Endothelial cell of umbilical vein (primary cell): Measurements from ENCODE around the gene MED12L. TPM values are rescaled to one million over a fixed set of nuclear protein-coding genes. Genes with fewer than 3 reads are reported as not detected.

ENCODE experiments used
- BruUV-seq: library from RNA; stranded (reverse); fragments of 400-500 nt; replicated peaks from 2 replicates; lab custom pipeline; 2021; lab: Mats Ljungman, UMichigan
- CTCF ChIA-PET: fragments of 300-600, 350-600 bp; sonication (Branson Sonifier 250); formaldehyde crosslinking; loops from one replicate; lab custom pipeline; 2021; ENCODE audit warnings: antibody characterized with exemption, inconsistent platforms; lab: Charles Lee
- POLR2A ChIA-PET: fragments of 300-600, 350-600 bp; sonication (Branson Sonifier 250); formaldehyde crosslinking; loops from one replicate; lab custom pipeline; 2021; ENCODE audit warnings: antibody characterized with exemption, inconsistent platforms; lab: Charles Lee
- DNase-seq: peaks from one replicate; pipeline ENCODE4 v3.0.0-alpha.2; 2011; ENCODE audit warnings: low read depth, low spot score
- FAIRE-seq: peaks from 2 replicates; lab custom pipeline; 2011; peaks lifted over from hg19 to GRCh38; lab: Jason Lieb, UNC
- H2AFZ ChIP-seq: 2 replicates; pipeline ENCODE4 v1.6.0; 2012; ENCODE audit warnings: low read depth, low read length, control low read depth, inconsistent platforms
- H3K27ac ChIP-seq: 2 replicates; pipeline ENCODE4 v1.5.1; 2011; ENCODE audit warnings: low read depth, mild to moderate bottlenecking, control low read depth, low read length, moderate library complexity; ENCODE audit not compliant: insufficient read depth
- H3K27me3 ChIP-seq, 2 experiments: 2 replicates each; pipeline versions ENCODE4 v1.6.0 to v1.6.1; 2011; ENCODE audit warnings: low read length in 2 of 2, mixed read lengths in 1 of 2; ENCODE audit not compliant: control insufficient read depth in 2 of 2, insufficient read depth in 2 of 2
- H3K36me3 ChIP-seq, 2 experiments: 2 replicates in 1 of 2; 3 replicates in 1 of 2; pipeline ENCODE4 v1.5.1; 2011; ENCODE audit warnings: low read length in 2 of 2, mild to moderate bottlenecking in 1 of 2, moderate library complexity in 1 of 2; ENCODE audit not compliant: control insufficient read depth in 2 of 2, insufficient read depth in 2 of 2; ENCODE audit errors: extremely low read depth in 1 of 2
- H3K4me1 ChIP-seq: 3 replicates; pipeline ENCODE4 v1.5.1; 2011; ENCODE audit warnings: mild to moderate bottlenecking, low read length; ENCODE audit not compliant: control insufficient read depth, insufficient read depth; ENCODE audit errors: extremely low read depth
- H3K4me2 ChIP-seq: 2 replicates; pipeline ENCODE4 v1.6.1; 2011; ENCODE audit warnings: low read length, control low read depth, mixed read lengths; ENCODE audit not compliant: insufficient read depth
- H3K4me3 ChIP-seq, 3 experiments: fragments of 200-600 bp in 1 of 3; sonication (generic), shearing (Covaris generic) in 1 of 3; replicated peaks in 1 of 3; 2 replicates each; pipeline ENCODE4 v1.5.1; 2011 to 2016; ENCODE audit warnings: control low read depth in 3 of 3, low read length in 3 of 3, mild to moderate bottlenecking in 2 of 3, inconsistent platforms in 1 of 3, low read depth in 1 of 3, moderate library complexity in 1 of 3; ENCODE audit not compliant: insufficient read depth in 1 of 3
- H3K79me2 ChIP-seq: 2 replicates; pipeline ENCODE4 v1.6.0; 2012; ENCODE audit warnings: low read length, inconsistent platforms; ENCODE audit not compliant: control insufficient read depth, insufficient read depth
- H3K9ac ChIP-seq: replicated peaks from 2 replicates; pipeline ENCODE3; 2011; ENCODE audit warnings: low read length, control low read depth; ENCODE audit not compliant: insufficient read depth; ENCODE audit errors: extremely low read depth
- H3K9me1 ChIP-seq: replicated peaks from 3 replicates; pipeline ENCODE4 v1.6.0; 2011; ENCODE audit warnings: mild to moderate bottlenecking, low read length; ENCODE audit not compliant: control insufficient read depth, insufficient read depth; ENCODE audit errors: extremely low read depth
- H3K9me3 ChIP-seq: replicated peaks from 2 replicates; pipeline ENCODE4 v1.5.1; 2012; ENCODE audit warnings: low read length, inconsistent platforms; ENCODE audit not compliant: control insufficient read depth, insufficient read depth
- H4K20me1 ChIP-seq: replicated peaks from 2 replicates; pipeline ENCODE3; 2011; ENCODE audit warnings: mild to moderate bottlenecking, low read length; ENCODE audit not compliant: control insufficient read depth, insufficient read depth; ENCODE audit errors: extremely low read depth
- CTCF ChIP-seq, 2 donors: IDR thresholded peaks; 1 replicate in 1 of 2; 2 replicates in 1 of 2; pipeline ENCODE4 v1.5.1; 2011; ENCODE audit warnings: low read length in 2 of 2, mild to moderate bottlenecking in 2 of 2, moderate library complexity in 2 of 2, control low read depth in 1 of 2, inconsistent platforms in 1 of 2, low read depth in 1 of 2; ENCODE audit not compliant: insufficient read depth in 1 of 2; ENCODE audit errors: extremely low read depth in 1 of 2
- EZH2 ChIP-seq: IDR thresholded peaks from 2 replicates; pipeline ENCODE4 v1.6.1; 2012; ENCODE audit warnings: borderline replicate concordance, low read depth, mild to moderate bottlenecking, moderate library complexity, low read length, inconsistent platforms; ENCODE audit not compliant: severe bottlenecking
- FOS ChIP-seq: IDR thresholded peaks from 2 replicates; pipeline ENCODE4 v1.6.1; 2011; ENCODE audit warnings: mild to moderate bottlenecking, low read length, moderate library complexity, borderline replicate concordance; ENCODE audit not compliant: insufficient read depth
- GATA2 ChIP-seq: IDR thresholded peaks from 2 replicates; pipeline ENCODE4 v1.7.0; 2011; ENCODE audit warnings: low read depth, mild to moderate bottlenecking, moderate library complexity, mixed read lengths, low read length; ENCODE audit not compliant: insufficient read length, insufficient read depth
- JUN ChIP-seq: IDR thresholded peaks from 2 replicates; pipeline ENCODE4 v1.6.1; 2011; ENCODE audit warnings: borderline replicate concordance, low read depth; ENCODE audit not compliant: insufficient read length, insufficient read depth
- MYC ChIP-seq: IDR thresholded peaks from one replicate; pipeline ENCODE4 v1.6.1; 2011; ENCODE audit warnings: mild to moderate bottlenecking, low read depth, low read length
- POLR2A ChIP-seq: IDR thresholded peaks from 2 replicates; pipeline ENCODE4 v1.6.1; 2012; ENCODE audit warnings: low read depth, mild to moderate bottlenecking, control low read depth, low read length
- POLR2AphosphoS5 ChIP-seq: IDR thresholded peaks from 2 replicates; pipeline ENCODE4 v1.6.1; 2012; ENCODE audit warnings: low read depth, mild to moderate bottlenecking, control low read depth, low read length, moderate library complexity; ENCODE audit not compliant: insufficient read depth
- dilution Hi-C: fragments of 300-500 bp; cut with MboI; formaldehyde crosslinking; loops from one replicate; pipeline ENCODE4 v1.15.0; 2019; ENCODE audit warnings: low sequenced_read_pairs; ENCODE audit not compliant: extremely low pct_ligation_motif_present
- intact Hi-C: fragments of 100-400 bp; cut with micrococcal nuclease; formaldehyde crosslinking; loops from one replicate; pipeline ENCODE4 v1.10.0; 2022
- polyA plus RNA-seq, 4 experiments: library from polyadenylated mRNA; depleted of rRNA in 3 of 4; stranded (reverse) in 3 of 4; unstranded in 1 of 4; fragments of >200 nt; gene quantifications; 2 replicates each; pipeline versions ENCODE4 v1.2.1 to v1.2.3, GENCODE V29; 2011 to 2012; ENCODE audit warnings: missing spikeins in 1 of 4
- total RNA-seq: library from RNA; stranded (reverse); gene quantifications from 2 replicates; pipeline ENCODE4 v1.2.3, GENCODE V29; 2021
- TF ChIP-seq, protein P1 (sequence below): IDR thresholded peaks from 2 replicates; pipeline ENCODE4 v1.6.1; 2011; ENCODE audit not compliant: insufficient read depth, insufficient read length

The MED12L gene
- total and polyA plus RNA-seq, 2 donors (not counting 3 experiments of a cell fraction or from before 2014, with no cell fraction given) = 0.03 to 0.27 TPM

GRCh38 chr3:151293127-151293526, 207.7 kb downstream of the MED12L start:
- Histone ChIP-seq H3K4me1 (no peaks in the 10 kb centered on the region), H3K27ac (no peak overlapping the region), H3K4me2 (no peak overlapping the region), H4K20me1 (no peaks in the 10 kb centered on the region), H3K9me3 (no peaks in the 10 kb centered on the region), H2AFZ (no peak overlapping the region), H3K9me1 (no peaks in the 10 kb centered on the region), H3K36me3 (no peaks in the 10 kb centered on the region), H3K4me3 (no peak overlapping the region), H3K9ac (no peak overlapping the region), H3K79me2 (no peaks in the 10 kb centered on the region), H3K27me3 (peaks cover 3 to 19% of the 10 kb centered on the region in 2 experiments)
- CTCF ChIA-PET = interaction anchor here (1.1 to 2.1 kb wide), 4 partner anchors 11 to 625 kb away, joined by 3 to 5 read pairs (median 4); no protein-coding TSS in a partner anchor
- POLR2A ChIA-PET = no interaction called here
- intact Hi-C loops = no loop called here
- TF ChIP-seq, protein P1, sequence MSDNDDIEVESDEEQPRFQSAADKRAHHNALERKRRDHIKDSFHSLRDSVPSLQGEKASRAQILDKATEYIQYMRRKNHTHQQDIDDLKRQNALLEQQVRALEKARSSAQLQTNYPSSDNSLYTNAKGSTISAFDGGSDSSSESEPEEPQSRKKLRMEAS = no peak
- TF ChIP-seq POLR2AphosphoS5 (no peak), CTCF (IDR thresholded peaks at IDR 0.05; ENCODE audit: extremely low read depth in 1 of 2, insufficient read depth in 1 of 2, low read depth in 1 of 2, low read length in 2 of 2) (no peak), MYC (no peak), GATA2 (no peak), FOS (no peak), JUN (no peak), EZH2 (no peak), POLR2A (no peak)
- BruUV-seq = no TSS peak
- dilution Hi-C loops = no loop called here
- DNase-seq = no peak
- FAIRE-seq = no peak
